ENCODE data around the gene PITPNC1. TPM values are rescaled to one million over a fixed set of nuclear protein-coding genes. Genes with fewer than 3 reads are reported as not detected.
A peak's percentile ranks its signal among the peaks of the same experiment; 100 is the strongest.

PITPNC1 gene
- total RNA-seq, 4 donors from 2014 or later, result 4.1 to 45.1 (median 8.7) TPM

GRCh38 chr17:67517325-67517724, 140.2 kb downstream of the PITPNC1 start:
- H3K9me3 ChIP-seq, result no peaks in the 10 kb centered on the region
- no peak for DNase-seq
- no peak overlapping the region for H3K4me3 ChIP-seq
- H3K36me3 ChIP-seq, result no peaks in the 10 kb centered on the region
- no peaks in the 10 kb centered on the region for H3K4me1 ChIP-seq
- H3K27me3 ChIP-seq, result no peaks in the 10 kb centered on the region
- no peak overlapping the region for H3K27ac ChIP-seq
- intact Hi-C loops (cut with DNase I; ENCODE audit: low total_unique reads), result no loop called here
- TF ChIP-seq POLR2A (IDR thresholded peaks at IDR 0.05), result no peak
- no peak for TF ChIP-seq CTCF (IDR thresholded peaks at IDR 0.05)

GRCh38 chr17:67518876-67519275, 141.8 kb downstream of the PITPNC1 start:
- DNase-seq, result no peak
- no peaks in the 10 kb centered on the region for H3K4me1 ChIP-seq
- no peaks in the 10 kb centered on the region for H3K9me3 ChIP-seq
- intact Hi-C loops (cut with DNase I; ENCODE audit: low total_unique reads), result no loop called here
- H3K4me3 ChIP-seq, result no peak overlapping the region
- no peaks in the 10 kb centered on the region for H3K27me3 ChIP-seq
- no peaks in the 10 kb centered on the region for H3K36me3 ChIP-seq
- no peak overlapping the region for H3K27ac ChIP-seq
- TF ChIP-seq CTCF (IDR thresholded peaks at IDR 0.05) (no peak), POLR2A (IDR thresholded peaks at IDR 0.05) (no peak)

- intact Hi-C loops (cut with DNase I; ENCODE audit: low total_unique reads), result no loop called here
- H3K4me1 ChIP-seq, result no peaks in the 10 kb centered on the region
- peak overlapping the region in 1 of 2 donors; percentile 3 for H3K27ac ChIP-seq
These were observed 142.7 kb downstream of the PITPNC1 start for GRCh38 chr17:67519801-67520251.

GRCh38 chr17:67520252-67520906, 143.3 kb downstream of the PITPNC1 start:
- no peaks in the 10 kb centered on the region for H3K9me3 ChIP-seq
- peak overlapping the region in 1 of 2 donors; percentile 3 for H3K27ac ChIP-seq
- H3K4me1 ChIP-seq, result no peaks in the 10 kb centered on the region
- H3K36me3 ChIP-seq, result no peaks in the 10 kb centered on the region
- H3K27me3 ChIP-seq, result no peaks in the 10 kb centered on the region
- peak; percentile 38 to 45 for DNase-seq
- intact Hi-C loops (cut with DNase I; ENCODE audit: low total_unique reads), result no loop called here
- TF ChIP-seq POLR2A (IDR thresholded peaks at IDR 0.05), result no peak
- no peak overlapping the region for H3K4me3 ChIP-seq

More at GRCh38 chr17:67519801-67520251, 142.7 kb downstream of the PITPNC1 start:
- no peak for DNase-seq
- no peaks in the 10 kb centered on the region for H3K36me3 ChIP-seq
- TF ChIP-seq POLR2A (IDR thresholded peaks at IDR 0.05), result no peak
- no peak for TF ChIP-seq CTCF (IDR thresholded peaks at IDR 0.05)
- H3K9me3 ChIP-seq, result no peaks in the 10 kb centered on the region
- no peak overlapping the region for H3K4me3 ChIP-seq
- no peaks in the 10 kb centered on the region for H3K27me3 ChIP-seq

- TF ChIP-seq POLR2A (IDR thresholded peaks at IDR 0.05), result no peak
- TF ChIP-seq CTCF (IDR thresholded peaks at IDR 0.05), result no peak
- Histone ChIP-seq H3K27me3 (no peaks in the 10 kb centered on the region), H3K4me3 (no peak overlapping the region), H3K4me1 (no peaks in the 10 kb centered on the region), H3K9me3 (no peaks in the 10 kb centered on the region), H3K36me3 (no peaks in the 10 kb centered on the region), H3K27ac (no peak overlapping the region)
- intact Hi-C loops (cut with DNase I; ENCODE audit: low total_unique reads), result no loop called here
- DNase-seq, result no peak
These were observed 144.1 kb downstream of the PITPNC1 start for GRCh38 chr17:67520916-67521774.

Measured in uterus (tissue), 4 donors.